Cardiac fibroblast (primary cell): ENCODE data around the gene SPRR2A.
"Not testable (repeated sequence)": the region's sequence is repeated elsewhere in the genome, so short reads cannot be mapped to it uniquely, and the experiment has no call there.

ENCODE experiments used
- DNase-seq, 2 donors: peaks; one replicate each; pipeline versions ENCODE4 v3.0.0 to v3.0.0-alpha.2; 2010; ENCODE audit warnings: low read depth in 2 of 2
- H3K4me3 ChIP-seq, 2 donors: replicated peaks in 1 of 2; 1 replicate in 1 of 2; 2 replicates in 1 of 2; pipeline ENCODE4 v1.5.1; 2011; ENCODE audit warnings: low read depth in 2 of 2, low read length in 2 of 2, mild to moderate bottlenecking in 2 of 2, moderate library complexity in 1 of 2
- TF ChIP-seq, protein P1 (sequence below): IDR thresholded peaks from one replicate; pipeline ENCODE4 v1.5.1; 2011; ENCODE audit warnings: low read depth, mild to moderate bottlenecking, low read length, inconsistent platforms

Gene SPRR2A

DNA sequence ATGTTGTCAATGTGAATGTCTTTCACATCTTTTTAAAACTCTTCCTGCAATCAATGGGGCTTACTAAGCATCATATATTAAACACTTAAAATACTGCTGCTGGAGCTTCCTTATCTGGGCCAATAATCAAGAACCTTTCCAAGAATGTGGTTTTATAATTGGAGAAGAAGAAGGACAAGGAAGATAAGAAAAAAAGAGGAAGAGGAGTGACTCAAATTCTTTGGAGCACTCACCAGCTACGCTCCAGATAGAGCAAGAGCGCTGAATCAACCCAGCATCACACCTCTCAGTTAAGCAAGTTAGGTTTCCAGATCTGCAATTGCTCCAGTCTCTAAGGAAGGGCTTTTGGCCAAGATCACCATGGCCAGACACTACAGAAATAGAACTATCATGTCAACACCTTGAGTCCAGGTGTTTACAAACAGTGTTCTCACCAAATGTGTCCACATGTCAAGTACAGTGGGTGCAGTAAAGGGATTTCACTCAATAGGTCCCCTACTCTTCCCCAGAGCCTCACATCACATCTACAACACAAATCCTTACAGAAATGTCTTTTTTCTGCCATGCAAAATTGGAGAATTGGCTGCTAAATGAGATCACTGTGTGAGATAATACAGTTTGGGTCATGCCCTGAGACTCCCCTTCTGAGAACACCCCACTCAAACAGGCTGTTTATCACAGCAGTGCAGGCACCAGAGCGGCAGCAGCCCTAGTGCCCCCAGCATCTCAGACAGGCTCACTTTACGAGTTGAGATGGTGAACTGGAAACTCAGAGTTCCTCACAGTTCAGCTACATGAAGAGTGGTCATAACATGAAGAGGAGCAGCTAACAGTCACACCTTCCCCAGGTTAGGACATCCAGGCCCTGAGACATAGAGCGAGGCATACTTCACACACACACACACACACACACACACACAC lies 15.8 kb upstream of the SPRR2A start:
- TF ChIP-seq, protein P1, sequence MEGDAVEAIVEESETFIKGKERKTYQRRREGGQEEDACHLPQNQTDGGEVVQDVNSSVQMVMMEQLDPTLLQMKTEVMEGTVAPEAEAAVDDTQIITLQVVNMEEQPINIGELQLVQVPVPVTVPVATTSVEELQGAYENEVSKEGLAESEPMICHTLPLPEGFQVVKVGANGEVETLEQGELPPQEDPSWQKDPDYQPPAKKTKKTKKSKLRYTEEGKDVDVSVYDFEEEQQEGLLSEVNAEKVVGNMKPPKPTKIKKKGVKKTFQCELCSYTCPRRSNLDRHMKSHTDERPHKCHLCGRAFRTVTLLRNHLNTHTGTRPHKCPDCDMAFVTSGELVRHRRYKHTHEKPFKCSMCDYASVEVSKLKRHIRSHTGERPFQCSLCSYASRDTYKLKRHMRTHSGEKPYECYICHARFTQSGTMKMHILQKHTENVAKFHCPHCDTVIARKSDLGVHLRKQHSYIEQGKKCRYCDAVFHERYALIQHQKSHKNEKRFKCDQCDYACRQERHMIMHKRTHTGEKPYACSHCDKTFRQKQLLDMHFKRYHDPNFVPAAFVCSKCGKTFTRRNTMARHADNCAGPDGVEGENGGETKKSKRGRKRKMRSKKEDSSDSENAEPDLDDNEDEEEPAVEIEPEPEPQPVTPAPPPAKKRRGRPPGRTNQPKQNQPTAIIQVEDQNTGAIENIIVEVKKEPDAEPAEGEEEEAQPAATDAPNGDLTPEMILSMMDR: no peak
- H3K4me3 ChIP-seq: no peak overlapping the region
- DNase-seq: no peak

DNA sequence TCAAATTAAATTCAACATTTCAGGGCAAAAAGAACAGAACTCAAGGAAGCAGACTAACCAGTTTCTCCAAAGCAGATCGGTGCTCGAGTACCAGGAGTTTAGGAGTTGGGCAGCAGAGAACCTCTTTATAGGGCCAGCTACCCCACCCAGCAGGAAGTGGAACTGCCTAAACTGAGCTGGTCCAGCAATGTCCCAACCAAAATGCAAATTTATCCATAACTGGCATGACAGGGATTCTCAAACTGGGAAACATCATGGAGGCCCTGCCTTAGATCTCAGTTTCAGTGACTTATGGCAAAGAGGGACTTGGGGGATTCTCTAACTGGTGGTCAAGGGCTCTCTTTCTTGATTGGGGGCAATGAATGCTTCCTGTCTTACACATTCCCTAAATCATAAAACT lies 14.2 kb upstream of the SPRR2A start, which contains the start of gene SPRR2B:
TSS of gene SPRR2B (minus strand) at position 101 of the 400 bp plus-strand sequence. CDS start 772 bp downstream, outside the sequence.
- TF ChIP-seq, protein P1: no peak
- no peak for DNase-seq
- H3K4me3 ChIP-seq: no peak within 1 kb of the TSS

DNA sequence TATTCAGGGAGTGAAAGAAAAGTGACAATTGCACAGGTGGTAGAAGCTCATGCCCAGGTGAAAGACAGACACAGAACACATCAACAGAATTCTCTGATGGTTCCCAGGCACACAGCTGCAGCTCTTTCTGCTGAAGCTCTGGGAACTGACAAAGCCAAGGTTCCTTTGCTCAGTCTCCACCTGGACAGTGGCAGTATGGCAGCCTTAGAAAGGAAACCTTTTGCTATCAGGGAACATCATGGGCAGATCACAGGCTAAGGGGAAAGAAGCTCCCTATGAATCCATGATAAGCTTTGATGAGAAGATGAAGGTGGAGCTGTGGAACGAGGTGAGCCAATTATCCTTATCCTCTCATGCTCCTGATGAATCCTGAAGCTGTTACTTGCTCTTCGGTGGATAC lies 12.9 kb upstream of the SPRR2A start:
- H3K4me3 ChIP-seq: no peak overlapping the region
- DNase-seq: no peak
- TF ChIP-seq, protein P1: no peak

DNA sequence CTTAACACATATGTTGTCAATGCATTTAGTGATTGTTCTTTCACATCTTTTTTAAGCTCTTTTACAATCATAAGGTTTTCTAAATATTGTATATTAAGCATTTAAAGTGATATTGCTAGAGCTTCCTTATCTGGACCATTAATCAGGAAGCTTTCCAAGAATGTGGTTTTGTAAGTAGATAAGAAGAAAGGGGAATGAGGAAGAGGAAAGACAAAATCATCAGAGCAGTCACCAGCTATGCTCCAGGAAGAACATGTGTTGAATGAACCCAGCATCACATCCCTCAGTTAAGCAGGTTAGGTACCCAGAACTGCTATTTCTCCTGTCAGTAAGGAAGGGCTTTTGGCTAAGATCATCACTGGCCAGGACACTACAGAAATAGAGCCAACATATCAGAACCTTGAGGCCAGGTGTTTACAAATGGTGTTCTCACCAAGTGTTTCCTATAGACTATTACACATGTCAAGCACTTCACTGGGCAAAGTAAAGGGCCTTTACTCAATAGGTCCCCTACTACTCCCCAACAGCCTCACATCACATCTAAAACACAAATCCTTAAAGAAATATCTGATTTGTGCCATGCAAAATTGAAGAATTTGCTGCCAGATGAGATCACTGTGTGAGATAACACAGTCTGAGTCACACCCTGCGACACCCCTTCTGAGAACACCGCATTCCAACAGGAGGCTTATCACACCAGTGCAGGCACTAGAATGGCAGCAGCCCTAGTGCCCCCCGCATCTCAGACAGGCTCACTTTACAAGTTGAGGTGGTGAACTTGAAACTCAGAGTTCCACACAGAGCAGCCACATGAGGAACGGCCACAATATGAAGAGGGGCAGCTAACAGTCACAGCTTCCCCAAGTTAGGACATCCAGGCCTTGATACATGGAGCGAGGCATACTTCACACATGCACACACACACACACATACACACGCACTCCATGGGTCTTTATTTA lies 1.8 kb upstream of the SPRR2A start:
- no peak for DNase-seq
- H3K4me3 ChIP-seq: no peak overlapping the region
- TF ChIP-seq, protein P1: no peak

DNA sequence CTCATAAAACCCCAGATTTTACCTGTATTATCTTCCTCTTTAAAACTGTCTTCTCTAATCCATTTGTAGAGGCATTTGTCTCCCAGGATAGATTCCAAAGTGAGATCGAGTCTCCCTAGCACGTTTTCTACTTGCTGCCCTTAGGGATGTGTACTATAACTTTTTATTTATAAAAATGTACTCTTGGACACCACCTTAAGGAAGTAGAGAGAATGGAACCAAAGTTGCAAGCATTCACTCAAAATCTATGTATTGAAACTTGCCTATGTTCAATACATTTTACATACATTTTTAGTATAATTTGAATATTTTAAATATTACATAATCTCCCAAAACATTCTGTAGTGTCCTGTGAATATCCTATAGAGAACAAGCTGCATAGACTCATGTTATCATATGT lies 842 bp upstream of the SPRR2A start:
- H3K4me3 ChIP-seq: no peak overlapping the region
- DNase-seq: no peak
- TF ChIP-seq, protein P1: no peak

DNA sequence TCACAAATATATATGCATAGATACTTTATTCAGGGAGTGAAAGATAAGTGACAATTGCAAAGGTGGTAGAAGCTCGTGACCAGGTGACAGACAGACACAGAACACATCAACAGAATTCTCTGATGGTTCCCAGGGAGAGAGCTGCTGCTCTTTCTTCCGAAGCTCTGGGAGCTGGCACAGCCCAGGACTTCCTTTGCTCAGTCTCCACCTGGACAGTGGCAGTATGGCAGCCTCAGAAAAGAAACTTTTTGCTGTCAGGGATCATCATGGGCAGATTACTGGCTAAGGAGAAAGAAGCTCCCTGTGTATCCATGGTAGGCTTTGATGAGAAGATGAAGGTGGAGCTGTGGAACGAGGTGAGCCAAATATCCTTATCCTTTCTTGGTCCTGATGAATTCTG lies 1.2 kb downstream of the SPRR2A start:
- H3K4me3 ChIP-seq, DNase-seq: not testable (repeated sequence)

DNA sequence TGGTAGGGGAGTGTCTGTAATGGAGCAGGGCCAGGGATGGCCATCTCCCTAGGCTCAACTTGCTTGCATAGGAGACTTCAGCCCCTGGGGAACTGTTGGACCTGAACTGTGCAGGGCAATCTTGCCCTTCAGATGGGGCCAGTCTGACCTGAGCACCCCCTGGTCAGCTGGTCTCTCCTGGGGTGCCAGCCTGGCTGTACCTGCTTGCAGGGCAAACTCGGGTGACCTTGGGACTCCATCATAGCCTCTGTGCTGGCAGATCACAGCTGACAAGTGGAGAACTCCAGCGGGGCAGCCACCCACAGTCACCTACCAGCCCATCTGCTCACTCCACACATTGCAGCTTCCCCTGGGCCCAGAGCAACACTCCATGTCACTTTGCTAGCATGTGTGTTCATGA lies 8.1 kb downstream of the SPRR2A start:
- TF ChIP-seq, protein P1: no peak
- no peak for DNase-seq
- no peak overlapping the region for H3K4me3 ChIP-seq
